ENCODE measurements around the gene ATG2A.

DNA sequence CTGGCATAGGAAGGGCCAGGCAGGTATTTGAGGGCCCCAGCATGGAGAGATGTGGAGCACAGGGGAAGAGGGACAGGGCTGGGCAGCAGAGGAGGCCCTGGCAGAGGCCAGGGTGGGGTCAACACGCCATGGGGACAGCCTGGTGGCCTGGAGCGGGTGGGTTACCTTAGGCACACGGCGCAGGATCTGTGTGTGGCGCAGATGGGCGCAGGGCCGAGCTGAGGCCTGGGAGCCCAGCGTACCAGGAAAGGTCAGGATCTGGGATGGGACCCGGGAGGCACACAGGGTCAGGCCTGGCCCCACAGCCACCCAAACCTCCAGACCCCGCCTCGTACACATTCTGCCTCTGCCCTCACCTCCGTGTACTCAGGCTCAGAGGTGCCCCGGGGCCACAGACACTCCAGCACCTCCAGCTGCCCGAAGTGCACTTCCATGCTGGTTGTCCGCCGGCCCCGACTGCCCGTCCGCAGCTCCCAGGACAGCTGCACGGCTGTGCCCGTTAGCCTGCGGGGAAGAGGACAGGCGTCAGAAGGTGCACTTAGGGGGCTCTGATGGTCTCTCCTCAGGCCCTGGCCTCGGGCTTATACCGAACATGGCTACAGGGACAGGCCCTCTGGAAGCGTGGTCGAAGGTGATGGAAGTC is 6.4 kb downstream of the ATG2A start:
- TF ChIP-seq, protein P1, sequence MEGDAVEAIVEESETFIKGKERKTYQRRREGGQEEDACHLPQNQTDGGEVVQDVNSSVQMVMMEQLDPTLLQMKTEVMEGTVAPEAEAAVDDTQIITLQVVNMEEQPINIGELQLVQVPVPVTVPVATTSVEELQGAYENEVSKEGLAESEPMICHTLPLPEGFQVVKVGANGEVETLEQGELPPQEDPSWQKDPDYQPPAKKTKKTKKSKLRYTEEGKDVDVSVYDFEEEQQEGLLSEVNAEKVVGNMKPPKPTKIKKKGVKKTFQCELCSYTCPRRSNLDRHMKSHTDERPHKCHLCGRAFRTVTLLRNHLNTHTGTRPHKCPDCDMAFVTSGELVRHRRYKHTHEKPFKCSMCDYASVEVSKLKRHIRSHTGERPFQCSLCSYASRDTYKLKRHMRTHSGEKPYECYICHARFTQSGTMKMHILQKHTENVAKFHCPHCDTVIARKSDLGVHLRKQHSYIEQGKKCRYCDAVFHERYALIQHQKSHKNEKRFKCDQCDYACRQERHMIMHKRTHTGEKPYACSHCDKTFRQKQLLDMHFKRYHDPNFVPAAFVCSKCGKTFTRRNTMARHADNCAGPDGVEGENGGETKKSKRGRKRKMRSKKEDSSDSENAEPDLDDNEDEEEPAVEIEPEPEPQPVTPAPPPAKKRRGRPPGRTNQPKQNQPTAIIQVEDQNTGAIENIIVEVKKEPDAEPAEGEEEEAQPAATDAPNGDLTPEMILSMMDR (IDR thresholded peaks at IDR 0.05), result no peak
- TF ChIP-seq EP300 (IDR thresholded peaks at IDR 0.05), result no peak

Measured in esophagus muscularis mucosa (tissue), 3 donors.